ENCODE results near the gene HSD11B1. TPM values are rescaled to one million over a fixed set of nuclear protein-coding genes. Genes with fewer than 3 reads are reported as not detected.
"Not testable (repeated sequence)": the region's sequence is repeated elsewhere in the genome, so short reads cannot be mapped to it uniquely, and the experiment has no call there.

The HSD11B1 gene
- polyA plus RNA-seq, 1 donor (not counting 4 experiments of a cell fraction or from before 2014, with no cell fraction given), result 2.7 TPM

DNA sequence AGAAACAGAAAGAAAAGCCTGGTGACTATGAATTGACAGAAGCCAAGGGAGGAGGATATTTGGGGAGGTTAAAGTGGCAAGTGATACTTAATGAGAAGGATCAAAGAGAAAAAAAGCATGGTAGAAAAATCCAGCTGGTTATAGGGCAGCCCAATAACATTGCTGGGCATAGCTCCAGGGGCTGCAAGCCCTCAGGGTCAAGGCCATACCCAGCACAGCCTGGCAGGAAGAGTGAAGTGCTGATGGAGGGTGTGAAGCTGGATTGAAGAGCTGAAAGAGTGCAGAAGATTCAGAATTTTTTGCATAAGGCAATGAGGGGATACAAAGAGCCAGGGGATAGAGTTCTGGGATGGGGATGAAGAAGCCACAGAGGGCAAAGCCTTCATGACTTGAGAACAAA, 8.0 kb upstream of the HSD11B1 start:
- Histone ChIP-seq H3K4me2 (ENCODE audit: control insufficient read depth, extremely low read depth, insufficient read depth, low read depth, low read length) (no peak overlapping the region), H3K9ac (ENCODE audit: control insufficient read depth, extremely low read depth, insufficient read depth, low read length) (no peak overlapping the region), H3K4me1 (ENCODE audit: control insufficient read depth, extremely low read depth, insufficient read depth, low read length) (peaks cover 19% of the 10 kb centered on the region), H3K79me2 (ENCODE audit: control insufficient read depth, insufficient read depth, low read length) (no peaks in the 10 kb centered on the region), H3K9me1 (ENCODE audit: control insufficient read depth, extremely low read depth, insufficient read depth, low read length) (no peaks in the 10 kb centered on the region), H3K9me3 (ENCODE audit: control insufficient read depth, low read depth, low read length) (no peaks in the 10 kb centered on the region), H2AFZ (ENCODE audit: control insufficient read depth, low read length) (no peak overlapping the region), H3K4me3 (ENCODE audit: control insufficient read depth in 2 of 3, extremely low read depth in 1 of 3, insufficient read depth in 2 of 3, low read depth in 1 of 3, low read length in 3 of 3) (no peak overlapping the region), H3K36me3 (ENCODE audit: control insufficient read depth in 2 of 2, extremely low read depth in 1 of 2, insufficient read depth in 2 of 2, low read length in 2 of 2) (no peaks in the 10 kb centered on the region), H3K27me3 (ENCODE audit: control insufficient read depth, extremely low read depth, insufficient read depth, low read length) (no peaks in the 10 kb centered on the region), H4K20me1 (ENCODE audit: control insufficient read depth, extremely low read depth, insufficient read depth, low read length) (no peaks in the 10 kb centered on the region), H3K27ac (ENCODE audit: control insufficient read depth, insufficient read depth, low read length) (no peak overlapping the region)
- TF ChIP-seq, protein P1, sequence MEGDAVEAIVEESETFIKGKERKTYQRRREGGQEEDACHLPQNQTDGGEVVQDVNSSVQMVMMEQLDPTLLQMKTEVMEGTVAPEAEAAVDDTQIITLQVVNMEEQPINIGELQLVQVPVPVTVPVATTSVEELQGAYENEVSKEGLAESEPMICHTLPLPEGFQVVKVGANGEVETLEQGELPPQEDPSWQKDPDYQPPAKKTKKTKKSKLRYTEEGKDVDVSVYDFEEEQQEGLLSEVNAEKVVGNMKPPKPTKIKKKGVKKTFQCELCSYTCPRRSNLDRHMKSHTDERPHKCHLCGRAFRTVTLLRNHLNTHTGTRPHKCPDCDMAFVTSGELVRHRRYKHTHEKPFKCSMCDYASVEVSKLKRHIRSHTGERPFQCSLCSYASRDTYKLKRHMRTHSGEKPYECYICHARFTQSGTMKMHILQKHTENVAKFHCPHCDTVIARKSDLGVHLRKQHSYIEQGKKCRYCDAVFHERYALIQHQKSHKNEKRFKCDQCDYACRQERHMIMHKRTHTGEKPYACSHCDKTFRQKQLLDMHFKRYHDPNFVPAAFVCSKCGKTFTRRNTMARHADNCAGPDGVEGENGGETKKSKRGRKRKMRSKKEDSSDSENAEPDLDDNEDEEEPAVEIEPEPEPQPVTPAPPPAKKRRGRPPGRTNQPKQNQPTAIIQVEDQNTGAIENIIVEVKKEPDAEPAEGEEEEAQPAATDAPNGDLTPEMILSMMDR (optimal IDR thresholded peaks at IDR 0.05 in 1 of 3, IDR thresholded peaks at IDR 0.05 in 1 of 3, conservative IDR thresholded peaks at IDR 0.05 in 1 of 3; ENCODE audit: extremely low read depth in 1 of 3, insufficient read depth in 2 of 3, low read length in 3 of 3), result no peak
- no peak for TF ChIP-seq EZH2 (IDR thresholded peaks at IDR 0.05; ENCODE audit: low read length)
- dilution Hi-C loops (cut with MboI; ENCODE audit: extremely low pct_ligation_motif_present, low sequenced_read_pairs), result no loop called here
- DNase-seq (ENCODE audit: low read depth, low spot score) (no peak), FAIRE-seq (peak; percentile 48)

DNA sequence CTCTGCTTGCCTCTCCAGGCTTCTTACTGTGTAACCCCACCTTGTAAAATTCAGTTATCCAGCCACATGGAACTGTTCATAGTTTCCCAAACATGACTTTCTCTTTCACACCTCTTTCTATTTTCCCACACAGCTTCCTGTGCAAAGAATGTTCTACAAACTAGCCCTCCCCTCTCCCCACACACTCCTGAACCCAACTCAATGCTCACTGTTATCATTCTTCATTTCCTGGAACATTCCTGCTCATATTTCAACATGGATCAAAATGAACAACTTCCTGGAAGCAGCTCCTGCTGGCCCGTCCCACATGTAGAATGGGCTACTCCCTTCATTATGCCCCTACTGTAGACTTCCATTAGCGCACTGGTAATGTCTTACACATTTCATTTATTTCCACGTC, 7.5 kb upstream of the HSD11B1 start:
- dilution Hi-C loops (cut with MboI; ENCODE audit: extremely low pct_ligation_motif_present, low sequenced_read_pairs), result no loop called here
- Histone ChIP-seq H3K9me3 (ENCODE audit: control insufficient read depth, low read depth, low read length) (no peaks in the 10 kb centered on the region), H3K79me2 (ENCODE audit: control insufficient read depth, insufficient read depth, low read length) (no peaks in the 10 kb centered on the region), H3K27me3 (ENCODE audit: control insufficient read depth, extremely low read depth, insufficient read depth, low read length) (no peaks in the 10 kb centered on the region), H3K9ac (ENCODE audit: control insufficient read depth, extremely low read depth, insufficient read depth, low read length) (no peak overlapping the region), H3K4me2 (ENCODE audit: control insufficient read depth, extremely low read depth, insufficient read depth, low read depth, low read length) (no peak overlapping the region), H4K20me1 (ENCODE audit: control insufficient read depth, extremely low read depth, insufficient read depth, low read length) (no peaks in the 10 kb centered on the region), H2AFZ (ENCODE audit: control insufficient read depth, low read length) (peak overlapping the region; percentile 18), H3K4me3 (ENCODE audit: control insufficient read depth in 2 of 3, extremely low read depth in 1 of 3, insufficient read depth in 2 of 3, low read depth in 1 of 3, low read length in 3 of 3) (no peak overlapping the region), H3K27ac (ENCODE audit: control insufficient read depth, insufficient read depth, low read length) (no peak overlapping the region), H3K9me1 (ENCODE audit: control insufficient read depth, extremely low read depth, insufficient read depth, low read length) (no peaks in the 10 kb centered on the region), H3K4me1 (ENCODE audit: control insufficient read depth, extremely low read depth, insufficient read depth, low read length) (peaks cover 17% of the 10 kb centered on the region), H3K36me3 (ENCODE audit: control insufficient read depth in 2 of 2, extremely low read depth in 1 of 2, insufficient read depth in 2 of 2, low read length in 2 of 2) (no peaks in the 10 kb centered on the region)
- TF ChIP-seq, protein P1 (optimal IDR thresholded peaks at IDR 0.05 in 1 of 3, IDR thresholded peaks at IDR 0.05 in 1 of 3, conservative IDR thresholded peaks at IDR 0.05 in 1 of 3; ENCODE audit: extremely low read depth in 1 of 3, insufficient read depth in 2 of 3, low read length in 3 of 3), result no peak
- TF ChIP-seq EZH2 (IDR thresholded peaks at IDR 0.05; ENCODE audit: low read length), result no peak
- FAIRE-seq (peak; percentile 34), DNase-seq (ENCODE audit: low read depth, low spot score) (no peak)

GRCh38 chr1:209700686-209701085, 4.0 kb upstream of the HSD11B1 start:
- dilution Hi-C loops (cut with MboI; ENCODE audit: extremely low pct_ligation_motif_present, low sequenced_read_pairs); H3K36me3 ChIP-seq (ENCODE audit: control insufficient read depth in 2 of 2, extremely low read depth in 1 of 2, insufficient read depth in 2 of 2, low read length in 2 of 2); DNase-seq (ENCODE audit: low read depth, low spot score); H3K9me3 ChIP-seq (ENCODE audit: control insufficient read depth, low read depth, low read length); H3K4me2 ChIP-seq (ENCODE audit: control insufficient read depth, extremely low read depth, insufficient read depth, low read depth, low read length); H3K9me1 ChIP-seq (ENCODE audit: control insufficient read depth, extremely low read depth, insufficient read depth, low read length); H3K4me1 ChIP-seq (ENCODE audit: control insufficient read depth, extremely low read depth, insufficient read depth, low read length); H3K79me2 ChIP-seq (ENCODE audit: control insufficient read depth, insufficient read depth, low read length); H4K20me1 ChIP-seq (ENCODE audit: control insufficient read depth, extremely low read depth, insufficient read depth, low read length); H3K27me3 ChIP-seq (ENCODE audit: control insufficient read depth, extremely low read depth, insufficient read depth, low read length); H3K4me3 ChIP-seq (ENCODE audit: control insufficient read depth in 2 of 3, extremely low read depth in 1 of 3, insufficient read depth in 2 of 3, low read depth in 1 of 3, low read length in 3 of 3); H2AFZ ChIP-seq (ENCODE audit: control insufficient read depth, low read length); H3K27ac ChIP-seq (ENCODE audit: control insufficient read depth, insufficient read depth, low read length); FAIRE-seq; H3K9ac ChIP-seq (ENCODE audit: control insufficient read depth, extremely low read depth, insufficient read depth, low read length): not testable (repeated sequence)
